ENCODE results near the gene BRD3OS.

BRD3OS gene

DNA sequence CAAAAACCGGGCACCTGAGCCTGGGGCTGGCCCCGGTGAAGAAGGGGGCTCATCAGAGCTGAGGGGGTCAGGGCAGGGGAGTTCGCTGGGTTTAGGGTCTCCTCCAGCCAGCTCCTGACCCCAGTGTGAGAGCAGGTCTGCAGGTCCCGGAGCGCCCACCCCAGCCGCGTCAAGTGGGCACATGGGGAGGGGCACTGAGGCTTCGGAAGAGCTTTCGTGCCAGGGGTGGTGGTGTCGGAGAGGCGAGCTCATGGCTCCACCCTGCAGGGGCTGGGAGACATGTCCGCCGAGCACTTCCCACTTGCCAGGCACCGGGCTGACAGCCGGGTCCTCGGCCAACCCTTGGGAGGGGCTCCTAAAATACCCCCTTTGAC lies 46.4 kb upstream of the BRD3OS start:
- no peaks in the 10 kb centered on the region for H4K20me1 ChIP-seq (ENCODE audit: insufficient read depth, low read length)
- H3K4me3 ChIP-seq (ENCODE audit: low read depth in 1 of 2, low read length in 2 of 2), result no peak overlapping the region
- no peak for DNase-seq
- ATAC-seq (ENCODE audit: insufficient read depth, low read depth), result no peak
- H3K27me3 ChIP-seq (ENCODE audit: insufficient read depth, low read length, poor library complexity), result no peaks in the 10 kb centered on the region
- H3K4me2 ChIP-seq (ENCODE audit: insufficient read depth, low read length), result no peak overlapping the region
- H3K36me3 ChIP-seq (ENCODE audit: insufficient read depth, low read length), result no peaks in the 10 kb centered on the region
- H3K9me3 ChIP-seq (ENCODE audit: insufficient read depth, low read length, severe bottlenecking), result no peaks in the 10 kb centered on the region
- H3K79me2 ChIP-seq (ENCODE audit: insufficient read depth, low read length), result no peaks in the 10 kb centered on the region
- H3K9ac ChIP-seq (ENCODE audit: low read depth, low read length), result no peak overlapping the region
- no peaks in the 10 kb centered on the region for H3K4me1 ChIP-seq (ENCODE audit: insufficient read depth, low read length)
- H2AFZ ChIP-seq (ENCODE audit: low read depth, low read length), result no peak overlapping the region
- TF ChIP-seq CTCF (IDR thresholded peaks at IDR 0.05; ENCODE audit: borderline replicate concordance, extremely low read depth, low read length, poor library complexity, severe bottlenecking), result no peak
- no peak for TF ChIP-seq EZH2 (IDR thresholded peaks at IDR 0.05; ENCODE audit: borderline replicate concordance, low read depth, low read length, severe bottlenecking)
- H3K27ac ChIP-seq (ENCODE audit: low read length), result no peak overlapping the region

GRCh38 chr9:133979273-133979920 lies 45.9 kb upstream of the BRD3OS start:
- no peaks in the 10 kb centered on the region for H3K36me3 ChIP-seq (ENCODE audit: insufficient read depth, low read length)
- H4K20me1 ChIP-seq (ENCODE audit: insufficient read depth, low read length), result no peaks in the 10 kb centered on the region
- no peak overlapping the region for H3K27ac ChIP-seq (ENCODE audit: low read length)
- H3K4me1 ChIP-seq (ENCODE audit: insufficient read depth, low read length), result no peaks in the 10 kb centered on the region
- H3K9ac ChIP-seq (ENCODE audit: low read depth, low read length), result no peak overlapping the region
- H3K27me3 ChIP-seq (ENCODE audit: insufficient read depth, low read length, poor library complexity), result no peaks in the 10 kb centered on the region
- ATAC-seq (ENCODE audit: insufficient read depth, low read depth) (no peak), DNase-seq (no peak)
- H2AFZ ChIP-seq (ENCODE audit: low read depth, low read length), result no peak overlapping the region
- no peak overlapping the region for H3K4me3 ChIP-seq (ENCODE audit: low read depth in 1 of 2, low read length in 2 of 2)
- H3K4me2 ChIP-seq (ENCODE audit: insufficient read depth, low read length), result no peak overlapping the region
- TF ChIP-seq EZH2 (IDR thresholded peaks at IDR 0.05; ENCODE audit: borderline replicate concordance, low read depth, low read length, severe bottlenecking), result no peak
- no peak for TF ChIP-seq CTCF (IDR thresholded peaks at IDR 0.05; ENCODE audit: borderline replicate concordance, extremely low read depth, low read length, poor library complexity, severe bottlenecking)
- H3K79me2 ChIP-seq (ENCODE audit: insufficient read depth, low read length), result no peaks in the 10 kb centered on the region
- H3K9me3 ChIP-seq (ENCODE audit: insufficient read depth, low read length, severe bottlenecking), result no peaks in the 10 kb centered on the region

DNA sequence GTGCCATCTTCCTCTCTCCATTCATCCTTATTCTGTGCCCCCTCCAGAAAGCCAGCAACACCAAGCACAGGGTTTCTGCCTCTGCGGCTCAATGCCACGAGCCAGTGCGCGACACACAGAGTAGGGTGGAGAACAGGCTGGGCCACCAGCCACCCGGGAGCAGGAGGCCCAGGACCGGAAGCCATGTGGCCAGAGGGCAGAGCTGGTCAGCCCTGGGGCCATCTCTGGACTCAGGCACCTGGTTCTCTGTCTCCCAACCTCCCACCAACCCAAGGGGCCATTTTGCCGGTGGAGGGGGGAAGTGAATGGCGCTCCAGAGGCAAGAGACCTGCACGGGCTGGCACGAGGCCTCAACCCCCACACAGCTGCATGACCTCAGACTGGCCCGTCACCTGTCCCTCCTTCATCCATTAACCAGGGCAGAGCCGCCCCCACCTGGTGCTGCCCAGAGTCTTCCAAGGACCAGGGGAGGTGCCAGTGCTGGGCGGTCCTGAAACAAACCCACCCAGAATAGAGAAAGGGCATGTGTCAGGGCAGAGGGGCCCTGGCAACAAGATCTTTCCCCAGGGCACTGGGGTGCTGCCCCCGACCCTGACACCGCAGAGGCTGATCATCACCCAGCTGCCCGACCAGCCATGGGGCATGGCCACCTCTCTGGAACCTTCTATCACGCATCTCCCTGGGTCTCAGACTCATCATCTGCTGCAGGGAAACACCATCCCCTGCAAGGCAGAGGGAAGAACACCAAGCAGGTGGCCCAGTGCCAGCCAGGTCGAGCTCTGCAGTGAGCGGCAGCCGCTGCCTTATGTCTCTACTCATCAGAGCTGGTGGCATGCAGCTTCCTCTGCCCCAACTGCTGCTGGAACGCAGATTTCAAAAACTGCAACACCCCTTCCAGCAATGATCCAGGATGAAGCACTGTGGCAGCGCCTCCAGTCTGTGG lies 45.1 kb upstream of the BRD3OS start:
- no peak overlapping the region for H2AFZ ChIP-seq (ENCODE audit: low read depth, low read length)
- H3K27ac ChIP-seq (ENCODE audit: low read length), result no peak overlapping the region
- no peak overlapping the region for H3K4me2 ChIP-seq (ENCODE audit: insufficient read depth, low read length)
- DNase-seq, result no peak
- H3K9me3 ChIP-seq (ENCODE audit: insufficient read depth, low read length, severe bottlenecking), result no peaks in the 10 kb centered on the region
- no peaks in the 10 kb centered on the region for H3K36me3 ChIP-seq (ENCODE audit: insufficient read depth, low read length)
- H3K9ac ChIP-seq (ENCODE audit: low read depth, low read length), result no peak overlapping the region
- no peaks in the 10 kb centered on the region for H4K20me1 ChIP-seq (ENCODE audit: insufficient read depth, low read length)
- no peaks in the 10 kb centered on the region for H3K79me2 ChIP-seq (ENCODE audit: insufficient read depth, low read length)
- no peaks in the 10 kb centered on the region for H3K4me1 ChIP-seq (ENCODE audit: insufficient read depth, low read length)
- no peak for ATAC-seq (ENCODE audit: insufficient read depth, low read depth)
- no peak overlapping the region for H3K4me3 ChIP-seq (ENCODE audit: low read depth in 1 of 2, low read length in 2 of 2)
- TF ChIP-seq CTCF (IDR thresholded peaks at IDR 0.05; ENCODE audit: borderline replicate concordance, extremely low read depth, low read length, poor library complexity, severe bottlenecking), result no peak
- TF ChIP-seq EZH2 (IDR thresholded peaks at IDR 0.05; ENCODE audit: borderline replicate concordance, low read depth, low read length, severe bottlenecking), result no peak
- no peaks in the 10 kb centered on the region for H3K27me3 ChIP-seq (ENCODE audit: insufficient read depth, low read length, poor library complexity)
